RPMI7951 (cell line): ENCODE data around the gene MYL3. TPM values are rescaled to one million over a fixed set of nuclear protein-coding genes. Genes with fewer than 3 reads are reported as not detected.

Source experiments
- DNase-seq: peaks from one replicate; pipeline ENCODE4 v3.0.0-alpha.2; 2012; ENCODE audit warnings: low read depth
- total RNA-seq: library from RNA; depleted of rRNA; stranded (reverse); fragments of >200 nt; shearing (Covaris generic); gene quantifications from 2 replicates; pipeline ENCODE4 v1.2.3, GENCODE V29; 2014

MYL3 gene
- total RNA-seq, 1 experiment from 2014 or later, result not detected

DNA sequence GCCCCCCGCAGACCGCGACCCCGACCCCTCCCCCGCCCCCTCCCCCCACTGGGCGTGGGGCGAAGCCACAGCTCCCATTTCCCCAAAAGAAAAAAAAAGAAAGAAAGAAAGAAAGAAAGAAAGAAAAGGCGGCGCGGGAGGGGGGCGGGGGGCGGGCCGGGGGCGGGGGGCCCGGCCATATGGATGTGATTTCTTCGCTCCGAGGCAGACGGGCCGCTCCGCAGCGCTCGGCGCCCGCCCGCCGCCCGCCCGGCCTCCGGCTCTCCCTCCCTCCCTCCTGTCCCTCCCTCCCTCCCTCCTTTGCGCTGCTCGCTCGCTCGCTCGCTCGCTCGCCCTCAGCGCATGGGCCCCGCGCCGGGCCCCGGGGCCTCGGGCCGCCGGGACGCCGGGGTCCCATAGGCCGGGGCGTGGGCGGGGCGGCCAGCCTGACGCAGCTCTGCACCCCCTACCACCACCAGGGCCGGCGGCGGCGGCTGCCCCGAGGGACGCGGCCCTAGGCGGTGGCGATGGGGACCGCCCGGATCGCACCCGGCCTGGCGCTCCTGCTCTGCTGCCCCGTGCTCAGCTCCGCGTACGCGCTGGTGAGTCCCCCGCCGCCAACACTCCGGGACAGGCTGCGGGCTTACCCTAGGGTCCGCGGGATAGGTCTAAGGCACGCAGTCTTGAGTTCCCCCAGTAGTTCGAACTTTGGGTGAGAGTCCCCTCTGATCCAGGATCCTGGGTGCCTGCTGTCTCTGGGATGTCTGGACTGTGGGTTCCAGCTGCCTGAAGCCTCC, 20.0 kb upstream of the MYL3 start:
- no peak for DNase-seq

DNA sequence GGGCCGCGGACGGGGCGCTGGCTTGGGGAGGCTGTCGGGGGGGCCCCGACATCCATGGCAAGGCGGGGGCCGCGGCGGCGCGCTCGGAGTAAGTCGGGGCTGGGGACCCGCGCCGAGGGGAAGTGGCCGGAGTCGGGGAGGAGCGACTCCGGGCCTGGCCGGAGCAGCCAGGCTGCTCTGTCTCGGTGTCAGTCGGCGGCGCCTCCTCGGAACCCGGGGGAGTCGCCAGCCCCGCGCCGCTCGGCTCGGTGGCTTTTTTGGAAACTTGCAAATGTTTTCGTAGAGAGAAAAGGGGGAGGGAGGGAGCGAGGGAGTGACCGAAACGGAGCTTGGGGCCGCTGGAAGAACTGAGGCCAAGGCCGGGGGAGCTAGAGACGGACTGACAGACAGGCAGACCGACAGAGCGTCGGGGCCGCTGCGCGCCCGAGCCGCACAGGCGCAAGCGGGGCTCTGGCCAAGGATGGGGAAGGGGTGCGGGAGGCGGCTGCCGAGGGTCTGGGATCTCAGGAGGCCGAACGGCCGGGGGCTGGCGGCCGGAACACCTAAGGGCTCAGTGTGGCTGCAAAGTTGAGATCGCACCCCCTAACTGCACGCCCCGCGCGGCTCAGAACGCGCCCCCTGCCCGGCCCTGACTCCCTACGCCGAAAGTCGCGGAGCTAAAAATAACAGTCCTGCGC, 19.3 kb upstream of the MYL3 start:
- DNase-seq, result peak; percentile 24

DNA sequence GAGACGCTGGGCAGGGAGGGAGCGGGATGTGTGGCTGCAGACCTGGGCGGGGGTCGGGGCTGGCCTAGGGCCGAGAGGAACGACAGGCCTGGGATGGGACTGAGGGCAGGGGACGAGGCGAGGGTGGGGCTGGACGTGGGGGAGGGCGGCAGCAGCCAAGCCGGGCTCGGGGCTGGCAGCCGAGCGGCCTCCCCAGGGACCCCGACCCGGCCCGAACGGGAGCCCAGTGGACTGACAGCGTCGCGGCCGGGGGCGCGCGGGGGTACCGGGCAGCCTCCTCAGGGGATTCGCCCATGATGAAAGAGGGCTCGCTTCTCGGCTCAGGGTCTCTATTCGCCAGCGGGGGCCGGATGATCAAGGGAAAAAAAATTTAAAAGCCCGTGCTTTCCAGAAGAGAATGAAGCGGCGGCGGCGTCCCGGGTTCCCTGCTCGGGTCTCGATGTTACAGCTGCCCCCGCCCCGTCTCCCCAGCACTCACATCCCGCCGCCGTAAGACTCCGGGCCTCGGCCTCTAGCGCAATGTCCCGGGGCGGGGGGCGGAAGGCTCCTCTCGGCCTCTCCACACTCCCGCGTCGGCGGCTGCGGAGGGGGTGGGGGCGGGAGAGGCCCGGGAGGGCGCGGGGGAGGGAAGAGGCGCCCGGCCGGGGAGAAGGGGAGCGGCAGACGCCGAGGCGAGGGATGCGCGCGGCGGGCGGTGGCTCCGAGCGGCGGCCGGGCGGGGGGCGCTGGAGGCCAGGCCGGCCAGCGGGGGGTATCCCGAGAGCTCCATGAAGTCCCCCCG, 18.5 kb upstream of the MYL3 start:
- DNase-seq, result no peak

DNA sequence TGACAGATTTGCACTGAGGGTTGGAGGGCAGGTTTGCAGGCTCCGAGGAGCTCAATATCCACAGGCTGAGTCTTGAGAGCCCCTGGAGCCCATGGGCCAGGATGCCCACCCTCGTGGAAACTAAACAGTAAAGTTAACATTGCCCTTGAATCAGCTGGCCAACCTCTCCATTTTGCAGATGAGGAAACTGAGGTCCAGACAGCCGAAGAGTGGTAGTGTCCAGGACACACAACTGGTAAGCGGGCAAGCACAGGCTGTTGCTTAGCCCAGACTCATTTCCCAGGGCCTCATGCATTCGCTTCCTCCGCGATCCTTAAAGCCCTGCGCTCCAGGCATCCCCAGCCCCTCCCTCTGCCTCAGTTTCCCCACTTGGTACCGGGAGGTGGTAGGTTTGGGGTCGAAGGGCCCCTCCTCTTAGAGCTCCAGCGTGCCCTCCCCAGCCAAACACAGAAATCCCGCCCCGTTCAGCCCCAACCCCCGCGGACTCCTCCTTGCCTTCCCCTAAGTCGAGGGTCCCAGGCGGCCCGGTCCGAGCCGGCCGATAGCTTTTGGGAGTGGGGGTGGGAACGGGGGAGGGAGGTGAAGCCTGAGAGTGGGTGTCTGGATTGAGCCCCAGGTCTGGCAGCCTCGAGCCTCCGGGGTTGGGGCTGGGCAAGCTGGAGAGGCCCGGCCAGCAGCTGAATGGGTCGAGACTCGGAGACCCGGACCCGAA, 17.8 kb upstream of the MYL3 start:
- DNase-seq, result no peak

DNA sequence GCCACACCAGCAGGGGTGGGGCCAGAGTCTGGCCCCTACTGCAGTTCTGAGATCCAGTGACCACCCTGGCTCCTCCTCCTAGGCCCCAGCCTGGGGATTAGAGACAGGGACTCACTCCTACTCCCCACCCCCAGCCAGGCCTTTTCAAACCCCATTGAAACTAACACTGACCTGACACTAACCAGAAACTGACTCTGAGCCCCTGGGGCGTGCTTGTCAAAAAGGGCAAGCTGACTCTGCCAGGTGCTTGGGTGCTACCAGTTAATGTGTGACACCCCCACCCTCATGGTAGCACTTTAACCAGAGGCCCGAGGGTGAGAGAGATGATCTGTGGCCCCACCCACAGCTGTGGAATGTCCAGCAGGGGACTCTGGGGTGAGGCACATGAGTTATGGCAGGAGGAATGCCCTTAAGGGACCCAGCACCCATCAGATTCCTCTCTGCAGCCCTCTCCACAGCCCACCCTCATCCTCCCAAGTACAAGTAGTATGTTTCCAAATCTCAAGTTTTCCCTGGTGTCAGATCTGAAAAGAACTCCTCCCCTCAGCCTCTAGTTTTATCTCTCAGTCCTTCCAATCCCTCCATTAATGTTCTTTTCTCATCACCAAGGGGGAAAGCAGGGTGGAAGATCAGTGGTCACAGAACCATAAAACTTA, 15.7 kb upstream of the MYL3 start:
- peak; percentile 21 for DNase-seq

DNA sequence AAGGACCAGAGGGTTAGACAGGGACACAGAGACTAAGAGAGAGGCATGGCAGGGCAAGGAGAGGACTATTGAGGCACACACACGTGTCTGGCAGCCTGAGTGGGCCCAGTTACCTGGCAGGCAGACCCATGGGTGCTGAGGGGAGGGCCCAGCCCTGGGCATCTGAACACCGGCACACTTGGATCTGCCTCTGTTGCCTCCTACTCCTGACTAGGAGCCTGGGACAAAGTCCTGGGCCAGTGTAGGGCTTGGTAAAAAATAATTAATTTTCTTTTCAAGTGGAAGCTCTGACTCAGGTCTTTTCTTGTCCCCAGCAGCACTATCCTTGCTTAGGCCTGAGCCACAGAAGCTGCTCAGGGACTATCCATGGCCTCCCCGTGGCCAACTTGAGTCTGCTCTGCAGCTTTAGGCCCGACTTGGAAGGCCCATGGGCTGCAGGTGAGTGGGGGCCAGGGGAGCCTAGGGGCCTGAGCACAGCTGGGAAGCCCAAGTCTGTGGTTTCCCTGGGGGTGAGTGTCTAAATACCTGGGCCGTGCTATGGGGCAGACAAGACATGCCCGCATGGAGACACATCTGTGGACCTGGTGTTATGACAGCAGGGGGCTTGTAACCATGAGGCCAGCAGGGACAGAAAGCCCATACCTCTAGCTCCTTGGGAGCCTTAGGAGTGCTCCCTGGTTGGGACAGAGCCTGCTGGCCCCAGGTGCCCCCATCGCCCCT, 14.3 kb upstream of the MYL3 start, which contains the start of gene PTH1R:
Gene PTH1R (plus strand): TSS at position 316 of the 720 bp plus-strand sequence. CDS start 5,839 bp downstream, outside the sequence.
- no peak for DNase-seq

DNA sequence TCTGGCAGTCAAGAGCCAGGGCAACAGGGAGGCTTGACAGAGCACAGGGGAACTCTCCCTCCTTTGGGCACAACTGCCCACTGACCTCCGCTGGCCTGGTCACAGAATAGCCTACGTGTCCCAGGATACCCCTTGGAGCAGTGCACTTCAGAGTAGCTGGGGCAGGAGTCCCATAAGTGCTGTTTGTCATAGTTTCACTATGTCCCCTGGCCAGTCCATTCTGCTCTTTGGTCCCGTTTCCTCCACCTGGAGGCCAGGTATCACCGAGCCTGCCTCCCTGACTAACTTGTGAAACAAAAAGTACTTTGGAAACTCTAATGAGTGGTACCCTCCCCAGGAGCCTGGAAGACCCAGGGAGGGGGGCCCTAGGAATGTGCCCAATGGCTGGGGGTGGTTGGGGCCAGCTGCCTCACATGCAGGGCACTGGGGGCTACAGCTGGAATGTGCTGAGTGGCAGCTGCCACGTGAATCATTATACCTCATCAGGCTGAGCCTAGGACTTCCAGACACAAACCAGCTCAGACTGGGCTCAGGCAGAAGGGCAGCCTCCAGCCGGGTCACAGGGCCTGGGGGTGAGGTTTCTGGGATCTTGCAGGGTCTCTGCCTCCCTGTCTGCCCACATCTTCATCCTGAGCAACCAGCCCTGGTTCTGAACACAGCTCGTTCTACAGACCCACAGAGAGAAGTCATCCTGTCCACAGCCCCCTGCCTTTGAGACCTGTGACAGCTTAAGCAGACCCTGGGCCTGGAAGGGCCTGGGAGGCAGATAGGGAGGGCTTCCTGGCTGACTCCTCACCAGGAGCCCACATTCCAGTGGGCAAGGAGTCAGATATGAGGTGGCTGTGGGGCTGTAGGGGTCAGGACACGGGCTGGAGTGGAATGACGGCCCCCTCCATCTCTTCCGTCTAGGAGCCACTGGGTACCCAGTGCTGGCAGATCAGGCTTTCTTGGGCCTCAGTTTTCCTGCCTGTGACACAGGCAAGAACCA, 13.4 kb upstream of the MYL3 start:
- DNase-seq, result no peak

DNA sequence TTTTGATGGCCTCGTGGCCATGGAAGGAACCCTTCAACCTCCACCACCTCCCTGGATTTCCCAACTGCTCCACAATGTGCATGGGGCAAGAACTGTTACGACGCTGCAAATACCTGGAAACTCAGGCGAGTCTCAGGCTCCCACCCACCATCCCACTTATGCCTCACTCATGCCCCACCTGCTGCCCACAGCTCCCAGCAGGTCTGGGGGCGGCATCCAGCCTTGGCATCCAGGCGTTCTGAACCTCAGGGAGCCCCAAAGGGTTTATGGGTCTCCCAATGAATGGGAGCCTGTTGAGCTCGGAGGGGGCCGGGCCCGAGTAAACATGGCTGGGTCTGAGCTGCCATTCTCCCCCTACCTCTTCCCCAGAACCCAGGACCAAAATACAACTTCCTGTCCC, 12.3 kb upstream of the MYL3 start:
- no peak for DNase-seq

DNA sequence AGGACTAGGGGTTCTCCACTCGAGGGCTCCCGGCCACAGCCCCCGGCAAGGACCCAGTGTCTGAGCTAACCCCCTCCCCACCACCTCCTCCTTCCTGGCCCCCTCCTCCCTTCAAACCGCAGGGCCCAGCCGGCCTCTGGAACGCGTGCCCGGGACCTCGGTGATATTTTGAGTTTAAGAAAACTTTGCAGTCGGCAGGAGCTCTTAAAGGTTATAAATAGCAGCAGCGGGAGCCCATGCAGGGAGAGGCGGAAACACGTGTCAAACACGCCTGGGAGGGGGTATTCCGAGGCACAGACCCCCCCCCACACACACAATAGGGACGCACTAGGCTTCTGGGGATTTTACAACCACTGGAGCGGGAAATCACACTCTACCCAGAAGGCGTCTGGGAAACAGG, 11.2 kb upstream of the MYL3 start:
- no peak for DNase-seq

DNA sequence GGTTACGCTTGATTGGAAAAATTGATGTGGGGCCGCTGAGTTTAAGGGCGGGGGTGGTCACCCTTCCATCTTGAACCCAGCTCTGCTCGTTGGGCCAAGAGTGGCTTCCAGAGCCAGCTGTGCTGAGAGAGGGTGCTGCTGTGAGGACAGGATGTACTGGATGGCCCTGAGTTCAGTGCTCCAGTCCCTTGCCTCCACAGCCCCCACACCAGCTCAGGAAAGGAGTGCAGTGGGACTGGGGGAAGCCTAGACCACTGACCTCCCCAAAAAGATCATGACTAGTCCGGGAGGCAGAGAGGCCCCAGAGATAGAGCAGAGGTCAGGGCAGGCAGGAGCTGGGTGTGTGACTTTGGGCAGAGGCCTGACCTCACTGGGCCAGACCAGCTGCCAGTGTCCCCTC, 10.3 kb upstream of the MYL3 start:
- DNase-seq, result no peak

DNA sequence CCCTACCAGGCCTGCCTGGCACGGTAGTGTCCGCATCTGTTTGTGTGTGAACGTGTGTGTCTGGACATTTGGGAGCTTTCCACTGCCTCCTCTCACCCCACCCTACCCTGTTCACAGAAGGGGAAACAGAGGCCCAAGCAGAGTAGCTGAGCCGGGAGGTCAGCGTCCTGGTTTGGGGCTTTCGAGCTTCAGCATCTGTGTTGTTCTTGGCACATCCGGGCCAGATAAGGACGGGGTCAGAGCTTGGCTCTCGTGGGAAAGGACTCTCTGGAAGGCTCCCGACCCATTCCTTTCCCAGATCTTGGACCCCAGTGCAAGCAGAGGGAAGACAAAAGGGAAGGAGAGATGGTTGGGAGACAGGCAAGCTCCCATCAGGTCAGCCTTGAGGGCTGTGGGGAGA, 8.0 kb upstream of the MYL3 start:
- DNase-seq, result no peak

DNA sequence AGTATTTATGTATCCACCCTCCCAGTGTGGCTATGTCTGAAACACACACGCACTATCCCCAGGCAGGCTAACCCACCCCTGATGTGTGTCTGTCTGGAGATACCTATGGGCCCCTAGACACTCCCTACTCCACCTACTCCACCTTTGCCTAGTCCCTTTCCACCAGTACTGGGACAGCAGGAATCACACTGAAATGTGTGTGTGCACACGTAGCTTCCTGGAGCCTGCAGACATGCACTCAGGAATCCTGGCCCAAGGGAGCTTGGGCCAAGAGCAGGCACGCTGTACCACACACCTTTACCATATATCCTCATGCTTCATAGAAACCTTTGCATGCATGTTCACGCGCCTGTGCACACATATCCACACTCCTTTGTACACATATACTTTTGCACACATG, 7.4 kb upstream of the MYL3 start:
- DNase-seq, result no peak

DNA sequence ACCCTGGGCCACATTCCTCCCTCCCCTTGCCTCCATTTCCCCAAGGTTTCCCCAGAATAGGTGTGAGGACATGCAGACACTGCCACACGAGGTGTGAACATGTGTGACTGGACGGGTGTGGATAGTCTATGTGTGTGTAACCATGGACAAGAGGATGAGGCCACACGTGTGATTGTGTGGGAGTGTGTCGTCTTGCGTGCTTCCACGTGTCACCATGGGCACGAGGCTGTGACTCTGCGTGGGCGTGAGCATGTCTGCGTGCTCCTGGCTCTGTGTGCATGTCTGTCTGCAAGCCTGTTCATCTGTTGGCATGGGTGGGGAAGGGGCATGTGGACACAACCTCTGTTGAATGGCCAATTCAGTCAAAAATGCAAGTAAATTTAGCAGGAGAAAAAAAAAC, 6.2 kb upstream of the MYL3 start:
- no peak for DNase-seq

DNA sequence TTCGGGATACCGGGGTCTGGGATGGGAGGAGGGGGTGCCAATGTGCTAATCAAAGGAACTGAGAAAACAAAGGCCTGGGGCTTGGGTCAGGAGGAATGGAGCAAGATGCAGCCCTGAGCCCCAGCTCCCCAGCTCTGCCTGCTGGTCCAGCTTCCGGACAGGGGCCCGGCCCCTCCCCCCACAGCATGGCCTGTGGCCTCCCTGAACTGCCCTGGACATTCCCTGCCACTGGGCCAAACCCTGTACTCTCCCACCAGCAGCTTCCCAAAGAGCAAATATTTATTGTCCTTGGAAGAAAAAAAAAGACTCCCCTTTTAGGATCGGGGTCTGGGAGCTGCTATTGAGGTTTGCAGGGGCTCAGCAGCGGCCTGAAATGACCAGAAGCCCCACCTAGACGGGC, 5.7 kb upstream of the MYL3 start:
- no peak for DNase-seq

DNA sequence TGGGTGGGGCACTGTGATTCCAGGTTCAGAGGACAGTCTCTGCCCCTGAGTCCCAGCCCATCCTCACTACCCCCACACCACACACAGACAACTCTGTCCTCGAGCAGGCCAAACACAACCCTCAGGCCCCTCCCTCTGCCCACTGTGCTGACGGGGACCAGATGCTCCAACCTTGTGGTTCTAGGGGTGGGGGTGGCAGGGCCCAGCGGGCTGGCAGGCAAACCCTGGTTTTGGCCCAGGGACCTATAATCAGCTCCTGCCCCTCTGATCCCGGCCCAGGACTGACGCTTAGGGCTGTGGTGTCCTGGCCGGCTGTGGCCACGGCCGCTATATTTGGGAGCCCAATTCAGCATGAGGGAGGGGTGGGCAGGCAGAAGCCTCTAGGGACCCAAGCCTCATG, 5.0 kb upstream of the MYL3 start:
- DNase-seq, result no peak

DNA sequence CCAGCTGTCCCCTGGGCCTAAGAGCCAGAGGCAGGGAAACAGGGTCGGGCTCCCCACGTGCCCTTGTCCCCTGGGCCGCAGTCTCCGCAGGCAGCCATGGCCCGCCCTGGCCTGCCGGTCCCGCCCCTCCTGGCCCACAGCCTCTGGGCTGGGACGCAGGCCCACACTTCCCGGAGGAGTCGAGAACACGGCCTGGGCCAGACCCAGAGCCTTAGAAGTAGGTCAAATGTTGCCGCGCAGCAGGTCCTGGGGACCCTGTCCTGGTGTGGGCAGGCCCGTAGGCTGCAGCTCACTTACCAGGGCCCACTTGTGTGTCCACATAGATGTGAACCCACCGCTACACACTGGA, 4.3 kb upstream of the MYL3 start:
- DNase-seq, result no peak

DNA sequence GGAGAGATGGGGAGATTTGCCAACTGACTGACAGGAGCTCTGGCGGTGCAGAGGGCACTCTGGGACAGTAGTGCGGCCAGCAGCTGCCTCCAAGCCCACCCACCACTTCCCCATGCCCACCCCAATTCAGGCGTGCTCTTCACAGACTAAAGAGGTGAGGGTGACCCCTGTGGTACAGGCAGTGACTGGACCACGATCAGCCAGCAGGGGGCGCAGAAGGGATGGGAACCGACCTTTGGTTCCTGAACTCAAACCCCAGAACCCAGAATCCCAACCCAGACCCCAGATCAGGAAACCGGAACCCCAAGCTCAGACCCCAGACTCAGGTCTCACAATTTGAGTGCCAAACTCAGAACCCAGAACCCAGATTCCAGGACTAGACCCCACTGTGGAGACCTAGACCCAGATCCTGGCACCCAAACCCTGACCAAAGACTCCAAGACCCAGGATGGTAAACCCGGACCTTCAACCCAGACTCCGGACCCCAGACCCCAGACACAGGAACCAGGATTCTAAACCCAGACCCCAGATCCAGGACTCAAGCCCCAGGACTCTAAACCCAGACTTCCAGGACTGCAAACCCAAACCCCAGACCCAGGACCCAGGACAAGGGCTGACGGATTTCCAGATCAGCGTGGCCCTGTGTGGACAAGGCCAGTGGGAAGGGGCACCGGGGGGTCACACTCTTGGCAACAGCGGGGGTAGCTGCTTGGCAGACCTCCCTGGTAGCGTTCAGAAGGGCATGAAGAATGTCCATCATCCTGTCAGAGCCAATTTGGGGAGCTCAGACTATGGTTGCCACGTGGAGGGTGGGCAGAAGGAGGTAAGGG, 3.7 kb upstream of the MYL3 start:
- DNase-seq, result peak; percentile 37

DNA sequence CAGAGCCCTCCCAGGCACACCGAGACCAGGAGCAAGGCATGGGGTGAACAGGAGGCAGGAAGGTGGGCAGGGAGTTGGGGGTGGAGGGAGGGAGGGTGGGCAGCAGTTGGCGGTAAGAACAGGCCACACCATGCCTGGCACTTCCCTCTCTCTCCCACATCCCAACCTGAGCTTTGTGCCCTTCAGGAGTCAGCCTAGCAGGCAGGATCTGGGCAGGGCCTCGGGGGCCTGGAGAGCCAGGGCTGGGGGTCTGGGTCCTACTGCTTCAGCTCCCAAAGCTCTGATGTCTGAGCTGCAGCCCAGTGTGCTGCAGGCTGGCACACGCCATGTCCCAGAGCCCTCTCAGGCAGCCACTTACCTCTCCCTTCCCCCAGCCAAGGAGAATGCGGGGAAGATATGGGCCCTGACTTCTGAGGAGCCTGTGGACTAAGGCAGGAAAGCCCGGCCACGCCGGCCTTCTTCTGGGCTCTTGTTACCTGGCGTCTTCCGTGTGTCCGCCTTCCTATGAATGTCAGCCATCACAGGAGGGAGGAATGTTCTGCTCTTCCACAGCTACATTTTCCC, 2.9 kb upstream of the MYL3 start:
- no peak for DNase-seq
